KMS-11 (cell line): ENCODE data around the gene TRAF3IP1.
"Not testable (repeated sequence)": the region's sequence is repeated elsewhere in the genome, so short reads cannot be mapped to it uniquely, and the experiment has no call there.

Experiments used
- H2AFZ ChIP-seq: fragments of 200-600 bp; sonication (generic); 2 replicates; pipeline ENCODE4 v1.6.1; 2016; ENCODE audit warnings: antibody characterized with exemption, mixed run types, low read depth
- H3K27ac ChIP-seq: fragments of 200-600 bp; sonication (generic); 2 replicates; pipeline ENCODE4 v1.6.1; 2016; ENCODE audit warnings: mild to moderate bottlenecking, mixed run types
- H3K27me3 ChIP-seq: fragments of 200-600 bp; sonication (generic); 2 replicates; pipeline ENCODE4 v1.6.1; 2017; ENCODE audit warnings: mild to moderate bottlenecking, low read depth, mixed run types, moderate library complexity; ENCODE audit not compliant: insufficient read depth
- H3K36me3 ChIP-seq: fragments of 200-600 bp; sonication (generic); 2 replicates; pipeline ENCODE4 v1.6.1; 2017; ENCODE audit warnings: mild to moderate bottlenecking, mixed run types; ENCODE audit not compliant: insufficient read depth
- H3K4me1 ChIP-seq: fragments of 200-600 bp; sonication (generic); 2 replicates; pipeline ENCODE4 v1.6.1; 2016; ENCODE audit warnings: mild to moderate bottlenecking, low read depth, mixed run types; ENCODE audit not compliant: poor library complexity, severe bottlenecking
- H3K4me2 ChIP-seq: fragments of 200-600 bp; sonication (generic); 2 replicates; pipeline ENCODE4 v1.7.0; 2016; ENCODE audit warnings: mild to moderate bottlenecking, mixed run types
- H3K4me3 ChIP-seq: fragments of 200-600 bp; sonication (generic); IDR thresholded peaks from 2 replicates; pipeline ENCODE4 v1.6.1; 2017; ENCODE audit warnings: low read depth, low read length, mixed read lengths; ENCODE audit not compliant: insufficient read depth
- H3K79me2 ChIP-seq: fragments of 200-600 bp; sonication (generic); 2 replicates; pipeline ENCODE4 v1.6.1; 2016; ENCODE audit warnings: low read depth, mixed run types; ENCODE audit not compliant: insufficient read depth
- H3K9ac ChIP-seq: fragments of 200-600 bp; sonication (generic); 2 replicates; pipeline ENCODE4 v1.6.1; 2016; ENCODE audit warnings: mild to moderate bottlenecking, mixed run types
- H4K20me1 ChIP-seq: fragments of 200-600 bp; sonication (generic); 2 replicates; pipeline ENCODE4 v1.6.1; 2016; ENCODE audit warnings: mild to moderate bottlenecking, mixed run types; ENCODE audit not compliant: insufficient read depth
- TF ChIP-seq, protein P1 (sequence below): fragments of 200-600 bp; sonication (generic); conservative IDR thresholded peaks from 2 replicates; pipeline ENCODE4 v1.6.1; 2017; ENCODE audit warnings: low read depth, mild to moderate bottlenecking, antibody characterized with exemption, low read length, moderate library complexity, mixed read lengths

Gene TRAF3IP1, protein sequence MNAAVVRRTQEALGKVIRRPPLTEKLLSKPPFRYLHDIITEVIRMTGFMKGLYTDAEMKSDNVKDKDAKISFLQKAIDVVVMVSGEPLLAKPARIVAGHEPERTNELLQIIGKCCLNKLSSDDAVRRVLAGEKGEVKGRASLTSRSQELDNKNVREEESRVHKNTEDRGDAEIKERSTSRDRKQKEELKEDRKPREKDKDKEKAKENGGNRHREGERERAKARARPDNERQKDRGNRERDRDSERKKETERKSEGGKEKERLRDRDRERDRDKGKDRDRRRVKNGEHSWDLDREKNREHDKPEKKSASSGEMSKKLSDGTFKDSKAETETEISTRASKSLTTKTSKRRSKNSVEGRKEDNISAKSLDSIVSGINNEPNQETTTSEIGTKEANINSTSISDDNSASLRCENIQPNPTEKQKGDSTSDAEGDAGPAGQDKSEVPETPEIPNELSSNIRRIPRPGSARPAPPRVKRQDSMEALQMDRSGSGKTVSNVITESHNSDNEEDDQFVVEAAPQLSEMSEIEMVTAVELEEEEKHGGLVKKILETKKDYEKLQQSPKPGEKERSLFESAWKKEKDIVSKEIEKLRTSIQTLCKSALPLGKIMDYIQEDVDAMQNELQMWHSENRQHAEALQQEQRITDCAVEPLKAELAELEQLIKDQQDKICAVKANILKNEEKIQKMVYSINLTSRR

DNA sequence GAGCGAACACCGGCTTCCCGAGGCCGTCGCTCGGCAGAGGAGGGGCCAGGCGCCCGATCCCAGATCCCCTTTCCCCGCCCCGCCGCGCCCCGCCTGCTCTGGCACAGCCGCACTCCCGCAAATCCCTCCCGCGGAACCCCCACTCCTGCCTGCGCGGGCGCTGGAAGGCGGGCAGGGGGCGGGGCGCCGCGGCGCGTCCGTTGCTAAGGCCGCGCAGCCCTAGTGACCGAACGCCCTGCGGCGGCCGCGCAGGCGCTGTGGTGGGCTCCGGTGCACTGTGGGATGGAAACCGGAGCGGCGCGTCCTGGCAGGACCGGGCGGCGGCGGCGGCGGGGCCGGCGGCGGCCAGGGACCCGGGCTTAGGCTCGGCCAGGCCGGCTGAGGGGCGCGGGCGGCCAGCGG is at the start of gene TRAF3IP1:
Gene TRAF3IP1 (plus strand): TSS at position 273 of the 402 bp plus-strand sequence. CDS start 145 bp downstream, outside the sequence.
- Histone ChIP-seq H2AFZ (peak within 1 kb of the TSS; percentile 92), H3K79me2 (no peaks in the 10 kb centered on the region), H3K4me2 (peak within 1 kb of the TSS; percentile 78), H4K20me1 (no peaks in the 10 kb centered on the region), H3K27ac (no peak within 1 kb of the TSS), H3K36me3 (no peaks in the 10 kb centered on the region), H3K4me1 (peaks cover 12% of the 10 kb centered on the region), H3K27me3 (no peaks in the 10 kb centered on the region), H3K9ac (no peak within 1 kb of the TSS; the same call in 1 of the 2 replicates), H3K4me3 (no peak within 1 kb of the TSS)
- TF ChIP-seq, protein P1, sequence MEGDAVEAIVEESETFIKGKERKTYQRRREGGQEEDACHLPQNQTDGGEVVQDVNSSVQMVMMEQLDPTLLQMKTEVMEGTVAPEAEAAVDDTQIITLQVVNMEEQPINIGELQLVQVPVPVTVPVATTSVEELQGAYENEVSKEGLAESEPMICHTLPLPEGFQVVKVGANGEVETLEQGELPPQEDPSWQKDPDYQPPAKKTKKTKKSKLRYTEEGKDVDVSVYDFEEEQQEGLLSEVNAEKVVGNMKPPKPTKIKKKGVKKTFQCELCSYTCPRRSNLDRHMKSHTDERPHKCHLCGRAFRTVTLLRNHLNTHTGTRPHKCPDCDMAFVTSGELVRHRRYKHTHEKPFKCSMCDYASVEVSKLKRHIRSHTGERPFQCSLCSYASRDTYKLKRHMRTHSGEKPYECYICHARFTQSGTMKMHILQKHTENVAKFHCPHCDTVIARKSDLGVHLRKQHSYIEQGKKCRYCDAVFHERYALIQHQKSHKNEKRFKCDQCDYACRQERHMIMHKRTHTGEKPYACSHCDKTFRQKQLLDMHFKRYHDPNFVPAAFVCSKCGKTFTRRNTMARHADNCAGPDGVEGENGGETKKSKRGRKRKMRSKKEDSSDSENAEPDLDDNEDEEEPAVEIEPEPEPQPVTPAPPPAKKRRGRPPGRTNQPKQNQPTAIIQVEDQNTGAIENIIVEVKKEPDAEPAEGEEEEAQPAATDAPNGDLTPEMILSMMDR = no peak

DNA sequence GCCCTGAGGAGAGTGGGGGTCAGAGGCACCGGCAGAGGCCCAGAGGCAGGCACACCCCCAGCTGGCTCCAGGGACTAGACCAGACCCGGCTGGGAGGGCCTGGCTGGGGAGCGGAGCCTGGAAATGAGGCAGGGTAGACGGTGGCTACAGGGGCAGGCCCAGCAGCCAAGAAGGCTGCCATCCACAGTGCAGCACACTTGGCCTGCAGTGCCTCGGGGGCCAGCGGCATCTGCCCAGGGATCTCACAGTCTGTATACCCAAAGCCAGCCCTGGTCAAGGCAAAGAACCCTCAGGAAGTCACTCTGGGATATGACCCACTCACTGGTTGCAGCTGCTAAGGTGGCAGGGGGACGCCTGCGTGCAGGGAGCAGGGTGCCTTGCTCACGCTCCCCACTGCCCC is 49.7 kb upstream of the TRAF3IP1 start:
- H3K27me3 ChIP-seq = no peaks in the 10 kb centered on the region
- H3K27ac ChIP-seq = no peak overlapping the region
- no peak overlapping the region for H3K4me3 ChIP-seq
- H3K36me3 ChIP-seq = no peaks in the 10 kb centered on the region
- H3K79me2 ChIP-seq = no peaks in the 10 kb centered on the region
- peaks cover 28% of the 10 kb centered on the region for H3K4me1 ChIP-seq
- H2AFZ ChIP-seq = no peak overlapping the region
- no peaks in the 10 kb centered on the region for H4K20me1 ChIP-seq
- H3K9ac ChIP-seq = no peak overlapping the region
- TF ChIP-seq, protein P1 = no peak
- no peak overlapping the region for H3K4me2 ChIP-seq

DNA sequence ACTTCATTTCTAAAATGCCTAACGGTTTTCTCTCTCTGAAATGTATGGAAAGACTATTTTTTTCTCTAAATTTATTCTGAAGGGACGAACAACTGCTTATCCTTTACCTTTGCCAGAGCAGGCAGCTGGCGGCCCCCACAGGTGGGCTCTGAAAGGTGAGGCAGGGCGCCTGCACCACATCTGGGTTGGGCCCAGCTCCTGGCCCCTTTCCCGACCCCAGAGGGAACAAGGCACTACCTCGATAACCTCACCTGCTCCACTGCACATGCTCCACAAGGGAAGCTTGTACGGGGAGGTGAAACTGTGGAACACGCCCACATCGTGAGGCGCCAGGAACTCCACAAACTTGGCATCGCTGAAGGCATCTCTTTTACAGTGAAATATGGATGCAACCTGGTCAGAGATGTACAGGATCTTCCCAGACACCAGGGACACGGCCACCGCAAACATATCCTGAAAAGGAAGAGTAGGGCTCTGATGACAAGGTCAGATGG is 49.2 kb upstream of the TRAF3IP1 start:
- Histone ChIP-seq H3K79me2 (no peaks in the 10 kb centered on the region), H3K4me1 (peaks cover 23% of the 10 kb centered on the region), H3K9ac (no peak overlapping the region), H3K36me3 (no peaks in the 10 kb centered on the region), H3K4me3 (no peak overlapping the region), H4K20me1 (no peaks in the 10 kb centered on the region), H3K4me2 (no peak overlapping the region), H2AFZ (no peak overlapping the region), H3K27me3 (no peaks in the 10 kb centered on the region), H3K27ac (no peak overlapping the region)
- TF ChIP-seq, protein P1 = no peak

DNA sequence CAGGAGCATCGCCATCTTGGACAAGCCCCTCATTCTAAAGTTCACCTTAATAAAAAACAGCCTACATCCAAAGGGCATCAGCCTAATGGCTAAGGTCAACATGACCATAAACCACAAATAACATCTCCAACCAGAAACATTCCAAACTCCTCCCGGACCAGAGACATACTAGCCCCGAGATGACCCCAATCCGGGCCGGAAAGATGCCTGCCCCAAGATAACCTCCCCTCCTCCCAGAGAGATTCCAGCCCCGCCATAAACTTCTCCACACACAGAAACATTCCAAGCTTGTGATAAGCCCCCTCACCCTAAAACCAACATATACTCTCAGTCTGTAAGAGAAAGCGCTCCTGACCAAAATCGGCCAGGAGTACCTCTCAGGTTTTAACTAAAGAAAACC is 48.6 kb upstream of the TRAF3IP1 start:
- H3K79me2 ChIP-seq, H3K4me2 ChIP-seq, H2AFZ ChIP-seq, H3K9ac ChIP-seq, H4K20me1 ChIP-seq, H3K27me3 ChIP-seq, H3K4me3 ChIP-seq, H3K36me3 ChIP-seq, H3K27ac ChIP-seq: not testable (repeated sequence)
- H3K4me1 ChIP-seq = peaks cover 17% of the 10 kb centered on the region
